HG02678 (cell line): ENCODE measurements around the gene TMEM101.
"Not testable (repeated sequence)": the region's sequence is repeated elsewhere in the genome, so short reads cannot be mapped to it uniquely, and the experiment has no call there.

Experiments used
- ATAC-seq: cut with Tn5 transposase; IDR thresholded peaks from one replicate; pipeline ENCODE4 v1.9.1; 2021; ENCODE audit warnings: mild to moderate bottlenecking, moderate library complexity; ENCODE audit not compliant: unreplicated experiment

TMEM101 gene

GRCh38 chr17:44024853-44025252 is 10.1 kb upstream of the TMEM101 start:
- no peak for ATAC-seq

GRCh38 chr17:44024271-44024663 is 9.5 kb upstream of the TMEM101 start:
- ATAC-seq, result no peak

GRCh38 chr17:44023545-44024270 is 8.9 kb upstream of the TMEM101 start:
- ATAC-seq, result no peak

- no peak for ATAC-seq
These were observed 7.5 kb upstream of the TMEM101 start for GRCh38 chr17:44022246-44022645.

GRCh38 chr17:44021227-44021626 is 6.5 kb upstream of the TMEM101 start:
- ATAC-seq, result not testable (repeated sequence)

GRCh38 chr17:44014133-44014436 is 678 bp downstream of the TMEM101 start:
- no peak for ATAC-seq

GRCh38 chr17:44012874-44013273 is 1.9 kb downstream of the TMEM101 start:
- no peak for ATAC-seq

- ATAC-seq, result no peak
These were observed 2.4 kb downstream of the TMEM101 start for GRCh38 chr17:44012391-44012790.

- ATAC-seq, result no peak
These were observed 2.9 kb downstream of the TMEM101 start for GRCh38 chr17:44011876-44012275.

- no peak for ATAC-seq
These were observed 3.7 kb downstream of the TMEM101 start for GRCh38 chr17:44010966-44011647.

GRCh38 chr17:44008205-44008909 is 6.4 kb downstream of the TMEM101 start:
- ATAC-seq, result no peak

- ATAC-seq, result peak; percentile 3
These were observed 7.2 kb downstream of the TMEM101 start for GRCh38 chr17:44007346-44008204.

GRCh38 chr17:44006598-44007345 is 8.0 kb downstream of the TMEM101 start:
- peak; percentile 76 for ATAC-seq

- no peak for ATAC-seq
These were observed 8.5 kb downstream of the TMEM101 start for GRCh38 chr17:44006272-44006597.

GRCh38 chr17:44005527-44006271 is 9.1 kb downstream of the TMEM101 start:
- no peak for ATAC-seq

- ATAC-seq, result no peak
These were observed 9.8 kb downstream of the TMEM101 start for GRCh38 chr17:44004761-44005526.

GRCh38 chr17:44004077-44004760 is 10.5 kb downstream of the TMEM101 start, which contains the start of gene NAGS:
NAGS (plus strand) TSS chr17:44004622; CDS start chr17:44004664, 42 bp downstream.
- no peak for ATAC-seq

GRCh38 chr17:44002141-44002848 is 12.5 kb downstream of the TMEM101 start:
- no peak for ATAC-seq
